Mesenchymal stem cell (in vitro differentiated cells and primary cell): ENCODE data around the gene SLIRP.

Source experiments
- DNase-seq: peaks from one replicate; pipeline ENCODE4 v3.0.0-alpha.2; 2013
- H2AFZ ChIP-seq: one replicate; pipeline ENCODE4 v1.6.1; 2013; ENCODE audit warnings: low read depth, mild to moderate bottlenecking, control low read depth, inconsistent platforms, low read length, moderate library complexity
- H2AK5ac ChIP-seq: 2 replicates; pipeline ENCODE4 v1.6.1; 2013; ENCODE audit warnings: low read length, moderate library complexity, mild to moderate bottlenecking, inconsistent platforms; ENCODE audit not compliant: severe bottlenecking
- H2BK120ac ChIP-seq: one replicate; pipeline ENCODE4 v1.6.1; 2013; ENCODE audit warnings: low read depth, mild to moderate bottlenecking, inconsistent platforms, low read length, moderate library complexity
- H2BK12ac ChIP-seq, 2 experiments: one replicate each; pipeline ENCODE4 v1.6.1; 2013; ENCODE audit warnings: inconsistent platforms in 2 of 2, low read length in 2 of 2, mild to moderate bottlenecking in 2 of 2, moderate library complexity in 2 of 2, control low read depth in 1 of 2
- H2BK15ac ChIP-seq: one replicate; pipeline ENCODE4 v1.6.1; 2013; ENCODE audit warnings: mild to moderate bottlenecking, low read depth, inconsistent platforms; ENCODE audit not compliant: poor library complexity, severe bottlenecking
- H2BK5ac ChIP-seq: 2 replicates; pipeline ENCODE4 v1.6.1; 2013; ENCODE audit warnings: low read depth, mild to moderate bottlenecking, low read length, control low read depth, inconsistent platforms; ENCODE audit not compliant: poor library complexity, severe bottlenecking
- H3K14ac ChIP-seq, 2 experiments: one replicate each; pipeline ENCODE4 v1.6.1; 2013; ENCODE audit warnings: inconsistent platforms in 2 of 2, low read length in 2 of 2, control low read depth in 1 of 2, mild to moderate bottlenecking in 1 of 2, moderate library complexity in 1 of 2
- H3K18ac ChIP-seq, 2 experiments: one replicate each; pipeline ENCODE4 v1.6.1; 2013; ENCODE audit warnings: inconsistent platforms in 2 of 2, low read length in 2 of 2, control low read depth in 1 of 2, low read depth in 1 of 2, mild to moderate bottlenecking in 1 of 2
- H3K23ac ChIP-seq, 2 experiments: one replicate each; pipeline ENCODE4 v1.6.1; 2013; ENCODE audit warnings: inconsistent platforms in 2 of 2, low read length in 2 of 2, mild to moderate bottlenecking in 2 of 2, moderate library complexity in 2 of 2, control low read depth in 1 of 2
- H3K27ac ChIP-seq: 2 replicates; pipeline ENCODE4 v1.5.1; 2013; ENCODE audit warnings: mild to moderate bottlenecking, moderate library complexity, low read length, control low read depth, inconsistent platforms; ENCODE audit not compliant: poor library complexity, severe bottlenecking
- H3K27me3 ChIP-seq, 2 experiments: 2 replicates each; pipeline versions ENCODE4 v1.6.1 to v1.7.0; 2013; ENCODE audit warnings: low read length in 2 of 2, mild to moderate bottlenecking in 2 of 2, moderate library complexity in 2 of 2, control low read depth in 1 of 2, inconsistent platforms in 1 of 2; ENCODE audit not compliant: control insufficient read depth in 1 of 2, insufficient read depth in 1 of 2
- H3K36me3 ChIP-seq, 2 experiments: 2 replicates each; pipeline versions ENCODE4 v1.6.1 to v1.7.0; 2013; ENCODE audit warnings: low read length in 2 of 2, control low read depth in 1 of 2, inconsistent platforms in 1 of 2, low read depth in 1 of 2, mild to moderate bottlenecking in 1 of 2; ENCODE audit not compliant: insufficient read depth in 2 of 2, control insufficient read depth in 1 of 2
- H3K4ac ChIP-seq, 2 experiments: one replicate each; pipeline ENCODE4 v1.6.1; 2013; ENCODE audit warnings: inconsistent platforms in 2 of 2, low read length in 2 of 2, mild to moderate bottlenecking in 2 of 2, moderate library complexity in 2 of 2, control low read depth in 1 of 2, low read depth in 1 of 2
- H3K4me1 ChIP-seq: 2 replicates; pipeline ENCODE4 v1.6.1; 2013; ENCODE audit warnings: low read depth, low read length, control low read depth; ENCODE audit not compliant: control insufficient read depth, insufficient read depth
- H3K4me2 ChIP-seq: 2 replicates; pipeline ENCODE4 v1.6.1; 2013; ENCODE audit warnings: low read length, mild to moderate bottlenecking, inconsistent platforms; ENCODE audit not compliant: poor library complexity, severe bottlenecking
- H3K4me3 ChIP-seq, 2 experiments: 2 replicates each; pipeline versions ENCODE4 v1.5.1 to v1.7.0; 2013; ENCODE audit warnings: low read length in 2 of 2, mild to moderate bottlenecking in 2 of 2, control low read depth in 1 of 2, low read depth in 1 of 2; ENCODE audit not compliant: insufficient read depth in 1 of 2
- H3K79me1 ChIP-seq: replicated peaks from 2 replicates; pipeline ENCODE4 v1.6.1; 2013; ENCODE audit warnings: mild to moderate bottlenecking, control low read depth, low read length, inconsistent platforms; ENCODE audit not compliant: poor library complexity, severe bottlenecking
- H3K9ac ChIP-seq: 2 replicates; pipeline ENCODE4 v1.7.0; 2013; ENCODE audit warnings: mild to moderate bottlenecking, low read length, moderate library complexity
- H3K9me3 ChIP-seq: 2 replicates; pipeline ENCODE4 v1.7.0; 2013; ENCODE audit warnings: mild to moderate bottlenecking, low read length; ENCODE audit not compliant: control insufficient read depth
- H4K8ac ChIP-seq: one replicate; pipeline ENCODE4 v1.6.1; 2013; ENCODE audit warnings: inconsistent platforms, mild to moderate bottlenecking, low read length, moderate library complexity
- H4K91ac ChIP-seq: one replicate; pipeline ENCODE4 v1.6.1; 2013; ENCODE audit warnings: mild to moderate bottlenecking, low read length, inconsistent platforms
- WGBS: methylation state at CpG from one replicate; pipeline ENCODE4 v1.1.7; 2013; ENCODE audit warnings: mixed read lengths; 5-methylcytosine and 5-hydroxymethylcytosine counted together

SLIRP gene

DNA sequence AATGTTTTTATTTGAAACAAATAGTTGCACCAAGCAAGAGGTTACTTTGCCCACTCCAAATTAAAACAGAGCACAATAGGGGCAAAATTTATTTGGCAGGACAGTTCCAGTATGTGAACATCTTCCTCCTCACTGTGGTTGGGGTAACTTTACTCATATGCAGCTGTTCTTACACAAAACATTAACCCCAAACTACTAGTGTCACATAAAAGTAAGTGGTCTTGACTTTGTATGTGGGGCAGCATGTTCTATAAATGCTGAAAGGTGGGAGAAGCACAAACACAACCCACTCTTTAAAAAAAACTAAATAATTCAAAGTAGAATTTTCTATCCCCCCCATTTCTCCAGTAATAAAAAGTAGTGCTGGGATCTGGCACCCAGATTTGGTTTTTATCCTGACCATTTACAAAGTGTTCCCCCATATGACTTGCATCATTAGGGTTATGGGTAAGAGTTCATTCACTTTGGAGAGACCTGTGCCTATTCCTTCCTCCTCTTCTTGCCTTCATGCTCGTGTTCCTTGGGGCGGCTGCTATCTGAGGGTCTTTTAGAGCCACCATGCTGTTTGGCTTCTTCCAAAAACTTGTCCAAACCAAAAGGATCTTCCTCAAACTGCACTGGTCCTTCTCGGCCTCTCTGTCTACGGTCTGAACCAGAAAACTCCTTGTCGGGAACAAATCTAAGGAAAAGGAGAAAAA is 9.9 kb downstream of the SLIRP start:
- Histone ChIP-seq H3K4me3 (no peak overlapping the region), H3K27me3 (no peaks in the 10 kb centered on the region), H2AFZ (no peak overlapping the region), H3K23ac (no peak overlapping the region), H2BK15ac (no peak overlapping the region), H3K27ac (no peak overlapping the region), H3K18ac (no peak overlapping the region), H3K4me2 (no peak overlapping the region), H3K9ac (no peak overlapping the region), H3K36me3 (peaks cover 35 to 93% of the 10 kb centered on the region in 2 experiments), H2BK12ac (no peak overlapping the region), H2BK5ac (no peak overlapping the region), H2BK120ac (no peak overlapping the region), H2AK5ac (no peak overlapping the region), H4K91ac (no peak overlapping the region), H4K8ac (no peak overlapping the region), H3K14ac (no peak overlapping the region), H3K4me1 (no peaks in the 10 kb centered on the region), H3K79me1 (peaks cover 11% of the 10 kb centered on the region), H3K4ac (no peak overlapping the region), H3K9me3 (no peaks in the 10 kb centered on the region)
- WGBS = 93% methylated on average over 5 of the region's 5 CpGs
- DNase-seq = no peak

DNA sequence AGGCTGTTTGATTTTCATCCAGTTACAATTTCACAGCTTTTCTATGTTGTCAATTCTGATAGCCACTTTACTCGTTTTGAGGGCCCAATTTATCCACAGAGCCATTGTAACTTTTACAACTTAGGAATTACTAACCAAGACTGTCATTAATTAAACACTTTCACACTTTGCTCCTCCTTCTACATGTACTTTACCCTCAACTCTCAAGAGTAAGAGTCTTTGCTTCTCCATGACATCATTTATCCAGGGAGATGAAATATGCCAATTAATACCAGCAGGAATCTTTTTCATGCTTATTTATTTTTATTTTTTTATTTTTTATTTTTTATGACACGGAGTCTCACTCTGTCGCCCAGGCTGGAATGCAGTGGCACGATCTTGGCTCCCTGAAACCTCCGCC is 13.5 kb downstream of the SLIRP start:
- Histone ChIP-seq H3K4me1 (no peaks in the 10 kb centered on the region), H3K18ac (no peak overlapping the region), H2BK5ac (no peak overlapping the region), H3K9ac (no peak overlapping the region), H4K91ac (no peak overlapping the region), H3K4ac (no peak overlapping the region), H4K8ac (no peak overlapping the region), H3K23ac (no peak overlapping the region), H3K79me1 (peaks cover 17% of the 10 kb centered on the region), H3K14ac (no peak overlapping the region), H3K4me2 (no peak overlapping the region), H2BK12ac (no peak overlapping the region), H2BK120ac (no peak overlapping the region), H2BK15ac (no peak overlapping the region), H3K9me3 (no peaks in the 10 kb centered on the region), H3K4me3 (no peak overlapping the region), H3K36me3 (peaks cover 38 to 96% of the 10 kb centered on the region in 2 experiments), H3K27me3 (no peaks in the 10 kb centered on the region), H3K27ac (no peak overlapping the region), H2AFZ (no peak overlapping the region), H2AK5ac (no peak overlapping the region)
- no peak for DNase-seq
- WGBS = 97% methylated on average over 5 of the region's 5 CpGs

- H2AK5ac ChIP-seq = no peak overlapping the region
- H3K18ac ChIP-seq = no peak overlapping the region
- 100% methylated on average over 2 of the region's 3 CpGs for WGBS
- no peak overlapping the region for H3K14ac ChIP-seq
- no peak overlapping the region for H4K91ac ChIP-seq
- H3K23ac ChIP-seq = no peak overlapping the region
- H2BK120ac ChIP-seq = no peak overlapping the region
- H3K79me1 ChIP-seq = peaks cover 20% of the 10 kb centered on the region
- H3K9ac ChIP-seq = no peak overlapping the region
- no peak overlapping the region for H3K4ac ChIP-seq
- H2BK5ac ChIP-seq = no peak overlapping the region
- DNase-seq = no peak
- no peak overlapping the region for H2BK15ac ChIP-seq
- H3K36me3 ChIP-seq = peaks cover 39 to 96% of the 10 kb centered on the region in 2 experiments
- no peak overlapping the region for H2BK12ac ChIP-seq
- H3K27me3 ChIP-seq = no peaks in the 10 kb centered on the region
- H3K4me3 ChIP-seq = no peak overlapping the region
- no peaks in the 10 kb centered on the region for H3K9me3 ChIP-seq
- no peak overlapping the region for H3K27ac ChIP-seq
- no peak overlapping the region for H4K8ac ChIP-seq
- H2AFZ ChIP-seq = no peak overlapping the region
- no peak overlapping the region for H3K4me2 ChIP-seq
- no peaks in the 10 kb centered on the region for H3K4me1 ChIP-seq
Observed at GRCh38 chr14:77722301-77722700, 14.4 kb downstream of the SLIRP start.

- WGBS = 100% methylated on average over 1 of the region's 3 CpGs
- no peak overlapping the region for H3K4ac ChIP-seq
Observed at GRCh38 chr14:77730976-77731497, 23.1 kb downstream of the SLIRP start.

More at GRCh38 chr14:77730976-77731497, 23.1 kb downstream of the SLIRP start:
- no peaks in the 10 kb centered on the region for H3K27me3 ChIP-seq
- H3K18ac ChIP-seq = no peak overlapping the region
- no peak overlapping the region for H3K14ac ChIP-seq
- H2BK15ac ChIP-seq = no peak overlapping the region
- no peak overlapping the region for H2BK5ac ChIP-seq
- no peaks in the 10 kb centered on the region for H3K4me1 ChIP-seq
- H2BK12ac ChIP-seq = no peak overlapping the region
- peaks cover 35 to 97% of the 10 kb centered on the region in 2 experiments for H3K36me3 ChIP-seq
- H3K4me3 ChIP-seq = no peak overlapping the region
- H3K9me3 ChIP-seq = no peaks in the 10 kb centered on the region
- no peak overlapping the region for H2AK5ac ChIP-seq
- H3K79me1 ChIP-seq = peaks cover 17% of the 10 kb centered on the region
- no peak overlapping the region for H2AFZ ChIP-seq
- DNase-seq = no peak
- H3K23ac ChIP-seq = no peak overlapping the region
- no peak overlapping the region for H4K8ac ChIP-seq
- no peak overlapping the region for H4K91ac ChIP-seq
- H2BK120ac ChIP-seq = no peak overlapping the region
- H3K9ac ChIP-seq = peak overlapping the region; percentile 27
- H3K4me2 ChIP-seq = no peak overlapping the region
- H3K27ac ChIP-seq = no peak overlapping the region
